Measurements from ENCODE around the gene BACH2. TPM values are rescaled to one million over a fixed set of nuclear protein-coding genes. Genes with fewer than 3 reads are reported as not detected.

The BACH2 gene
- total and polyA plus RNA-seq, 9 of the 15 experiments (the other 6 are each of a cell fraction or from before 2014, with no cell fraction given) = 0.06 to 3.1 (median 0.59) TPM

DNA sequence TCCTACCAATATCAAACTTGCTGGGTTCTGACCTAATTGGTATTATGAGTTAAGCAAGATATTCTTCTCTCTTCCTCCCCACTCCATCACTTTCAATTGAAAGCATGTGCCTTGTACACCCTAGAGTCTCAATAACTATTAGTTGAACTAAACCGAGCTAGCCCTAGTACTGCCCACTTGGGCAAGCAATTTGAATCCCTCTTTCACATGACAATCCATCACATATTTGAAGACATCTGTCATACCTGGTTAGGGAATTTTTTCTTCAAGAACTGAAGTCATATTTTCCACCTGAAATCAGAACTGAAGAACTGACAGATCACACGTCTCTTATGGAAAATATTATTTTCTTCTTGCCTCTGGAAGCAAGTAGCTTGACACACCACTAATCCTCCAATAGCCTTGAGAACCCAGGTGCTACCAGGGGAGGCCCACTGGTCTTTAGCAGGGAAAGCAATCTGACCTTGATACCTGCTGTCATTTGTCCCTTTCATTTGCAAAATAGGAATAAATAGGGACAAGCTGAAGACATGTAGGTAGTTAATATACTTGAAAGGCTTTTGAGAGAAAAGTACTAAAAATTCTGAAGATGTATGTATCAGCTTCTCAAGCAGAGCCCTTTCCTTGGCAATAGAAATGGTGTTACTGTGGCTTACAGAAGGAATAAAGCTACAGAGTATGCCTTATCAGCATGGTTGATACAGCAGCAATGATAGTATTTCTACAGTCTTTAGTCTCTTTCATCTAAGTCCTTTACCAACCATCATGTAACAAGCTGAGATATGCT, 331.0 kb downstream of the BACH2 start:
- in situ Hi-C loops (cut with MboI) = no loop called here
- Histone ChIP-seq H3K36me3 (ENCODE audit: control insufficient read depth, insufficient read depth, low read length) (no peaks in the 10 kb centered on the region), H3K79me2 (ENCODE audit: control insufficient read depth, insufficient read depth, low read length) (no peaks in the 10 kb centered on the region), H3K9ac (ENCODE audit: insufficient read depth in 1 of 2, low read depth in 2 of 2, low read length in 2 of 2) (no peak overlapping the region), H4K20me1 (replicated peaks; ENCODE audit: control insufficient read depth, insufficient read depth, low read length) (no peaks in the 10 kb centered on the region), H3K27ac (ENCODE audit: extremely low read depth, low read depth, low read length) (no peak overlapping the region), H3K27me3 (ENCODE audit: control insufficient read depth in 2 of 2, insufficient read depth in 2 of 2, low read length in 2 of 2) (peaks cover 3 to 8% of the 10 kb centered on the region in 2 experiments; a peak in 3 of 5 replicates), H3K9me3 (replicated peaks; ENCODE audit: control insufficient read depth, insufficient read depth, low read depth, low read length) (no peaks in the 10 kb centered on the region), H3K4me1 (replicated peaks in 1 of 2; ENCODE audit: control insufficient read depth in 2 of 2, insufficient read depth in 2 of 2, low read length in 2 of 2) (no peaks in the 10 kb centered on the region), H3K4me2 (ENCODE audit: insufficient read depth, low read length) (no peak overlapping the region), H3K4me3 (no peak overlapping the region), H2AFZ (ENCODE audit: low read depth, low read length) (no peak overlapping the region), H3K9me1 (ENCODE audit: control insufficient read depth, insufficient read depth, low read length) (no peaks in the 10 kb centered on the region)
- BruUV-seq (replicated peaks) = no TSS peak
- ChIA-PET CTCF (ENCODE audit: low intra/inter-chr PET ratio) (no interaction called here), POLR2A (interaction anchor here (0.8 to 0.9 kb wide), 2 partner anchors 11 to 14 kb away, joined by 3 to 4 read pairs; no protein-coding TSS in a partner anchor)
- 18% methylated on average over 2 of the region's 2 CpGs for WGBS (ENCODE audit: insufficient coverage, low coverage, missing lambda C conversion rate)
- FAIRE-seq (no peak), DNase-seq (ENCODE audit: extremely low read depth in 1 of 4, low spot score in 3 of 4) (no peak), ATAC-seq (no peak)
- intact Hi-C loops (cut with micrococcal nuclease) = no loop called here
- TF ChIP-seq ZNF589 (CRISPR knock-in tag; IDR thresholded peaks at IDR 0.05; ENCODE audit: low read depth) (0 out of 2 replicates have a peak, but pooled peaks have one; percentile 32), ZNF134 (CRISPR knock-in tag; conservative IDR thresholded peaks at IDR 0.05) (no peak), DEAF1 (CRISPR knock-in tag; IDR thresholded peaks at IDR 0.05) (0 out of 2 replicates have a peak, but pooled peaks have one; percentile 24), HMGN3 (IDR thresholded peaks at IDR 0.05; ENCODE audit: borderline replicate concordance, extremely low read depth, insufficient read length, low read depth, low read length) (no peak), ZNF766 (CRISPR knock-in tag; conservative IDR thresholded peaks at IDR 0.05) (no peak; the same call in 1 of the 2 replicates), ZNF551 (CRISPR knock-in tag; IDR thresholded peaks at IDR 0.05) (no peak), NFE2L1 (tag; IDR thresholded peaks at IDR 0.05; ENCODE audit: borderline replicate concordance, low read depth) (no peak), ZNF431 (CRISPR knock-in tag; IDR thresholded peaks at IDR 0.05) (no peak), ZNF175 (CRISPR knock-in tag; IDR thresholded peaks at IDR 0.05; ENCODE audit: low read depth) (0 out of 2 replicates have a peak, but pooled peaks have one; percentile 5), DACH1 (IDR thresholded peaks at IDR 0.05; ENCODE audit: partially characterized antibody) (no peak), SRSF1 (IDR thresholded peaks at IDR 0.05; ENCODE audit: low read depth, low read length) (no peak), DIDO1 (tag; IDR thresholded peaks at IDR 0.05; ENCODE audit: low read depth) (no peak), GTF2E2 (tag; IDR thresholded peaks at IDR 0.05) (no peak), ARID1B (IDR thresholded peaks at IDR 0.05) (no peak), ZNF699 (CRISPR knock-in tag; IDR thresholded peaks at IDR 0.05; ENCODE audit: insufficient replicate concordance) (no peak), MXD1 (CRISPR knock-in tag; IDR thresholded peaks at IDR 0.05; ENCODE audit: borderline replicate concordance, poor library complexity, severe bottlenecking) (no peak)

All from K562 (cell line).